Trophoblast cell (in vitro differentiated cells and primary cell): Measurements from ENCODE around the gene SPDYE6.
"Not testable (repeated sequence)": the region's sequence is repeated elsewhere in the genome, so short reads cannot be mapped to it uniquely, and the experiment has no call there.

Source experiments
- DNase-seq, 2 donors: peaks; one replicate each; pipeline ENCODE4 v3.0.0-alpha.2; 2016
- H2AFZ ChIP-seq: 2 replicates; pipeline ENCODE4 v1.6.1; 2013; ENCODE audit warnings: low read length, moderate library complexity, mild to moderate bottlenecking; ENCODE audit not compliant: insufficient read depth, poor library complexity
- H2AK5ac ChIP-seq: 2 replicates; pipeline ENCODE4 v1.6.1; 2013; ENCODE audit warnings: mild to moderate bottlenecking, low read length
- H2BK120ac ChIP-seq: 2 replicates; pipeline ENCODE4 v1.6.1; 2013; ENCODE audit warnings: low read length, mild to moderate bottlenecking, moderate library complexity; ENCODE audit not compliant: insufficient read depth, poor library complexity
- H2BK12ac ChIP-seq: 2 replicates; pipeline ENCODE4 v1.6.1; 2013; ENCODE audit warnings: mild to moderate bottlenecking, low read length, moderate library complexity
- H2BK5ac ChIP-seq: 2 replicates; pipeline ENCODE4 v1.6.1; 2013; ENCODE audit warnings: low read length, low read depth, moderate library complexity, mild to moderate bottlenecking; ENCODE audit not compliant: poor library complexity
- H3K14ac ChIP-seq: 2 replicates; pipeline ENCODE4 v1.6.1; 2013; ENCODE audit warnings: mild to moderate bottlenecking, low read length
- H3K18ac ChIP-seq: 2 replicates; pipeline ENCODE4 v1.6.1; 2013; ENCODE audit warnings: mild to moderate bottlenecking, low read length
- H3K23ac ChIP-seq: 2 replicates; pipeline ENCODE4 v1.6.1; 2013; ENCODE audit warnings: low read length
- H3K27ac ChIP-seq: 2 replicates; pipeline ENCODE4 v1.5.1; 2013; ENCODE audit warnings: low read depth, mild to moderate bottlenecking, inconsistent platforms, low read length, moderate library complexity
- H3K27me3 ChIP-seq: 2 replicates; pipeline ENCODE4 v1.6.1; 2013; ENCODE audit warnings: inconsistent platforms, mild to moderate bottlenecking, low read length, moderate library complexity; ENCODE audit not compliant: insufficient read depth
- H3K36me3 ChIP-seq, 2 experiments: 1 replicate in 1 of 2; 2 replicates in 1 of 2; pipeline ENCODE4 v1.6.1; 2013; ENCODE audit warnings: low read length in 2 of 2, mild to moderate bottlenecking in 2 of 2, moderate library complexity in 1 of 2; ENCODE audit not compliant: insufficient read depth in 2 of 2, control insufficient read depth in 1 of 2
- H3K4ac ChIP-seq: 2 replicates; pipeline ENCODE4 v1.6.1; 2013; ENCODE audit warnings: low read depth, mild to moderate bottlenecking, low read length, moderate library complexity
- H3K4me1 ChIP-seq, 2 experiments: 1 replicate in 1 of 2; 2 replicates in 1 of 2; pipeline ENCODE4 v1.6.1; 2013; ENCODE audit warnings: low read length in 2 of 2, mild to moderate bottlenecking in 2 of 2, moderate library complexity in 1 of 2; ENCODE audit not compliant: insufficient read depth in 2 of 2, control insufficient read depth in 1 of 2
- H3K4me2 ChIP-seq: 2 replicates; pipeline ENCODE4 v1.6.1; 2013; ENCODE audit warnings: inconsistent platforms, mild to moderate bottlenecking, low read length, moderate library complexity
- H3K4me3 ChIP-seq: 2 replicates; pipeline ENCODE4 v1.5.1; 2013; ENCODE audit warnings: mild to moderate bottlenecking, low read depth, low read length, inconsistent platforms
- H3K79me1 ChIP-seq: one replicate; pipeline ENCODE4 v1.6.1; 2013; ENCODE audit warnings: low read length
- H3K79me2 ChIP-seq: 2 replicates; pipeline ENCODE4 v1.6.1; 2013; ENCODE audit warnings: low read length, mild to moderate bottlenecking; ENCODE audit not compliant: control insufficient read depth, insufficient read depth, poor library complexity
- H3K9ac ChIP-seq: 2 replicates; pipeline ENCODE4 v1.6.1; 2013; ENCODE audit warnings: mild to moderate bottlenecking, low read length
- H3K9me3 ChIP-seq: 2 replicates; pipeline ENCODE4 v1.6.1; 2013; ENCODE audit warnings: low read depth, mild to moderate bottlenecking, control low read depth, inconsistent platforms, low read length; ENCODE audit not compliant: insufficient read depth
- H4K12ac ChIP-seq: 2 replicates; pipeline ENCODE4 v1.6.1; 2013; ENCODE audit warnings: low read depth, mild to moderate bottlenecking, low read length, moderate library complexity
- H4K8ac ChIP-seq: 2 replicates; pipeline ENCODE4 v1.6.1; 2013; ENCODE audit warnings: low read depth, mild to moderate bottlenecking, low read length, moderate library complexity
- H4K91ac ChIP-seq: one replicate; pipeline ENCODE4 v1.6.1; 2013; ENCODE audit warnings: low read depth, mild to moderate bottlenecking, low read length, moderate library complexity
- WGBS: extraction: QIAGEN DNeasy Blood & Tissue Kit; methylation state at CpG from one replicate; pipeline ENCODE4 v1.1.7; 2013; ENCODE audit warnings: missing lambda C conversion rate; ENCODE audit not compliant: insufficient read length, insufficient coverage; ENCODE audit errors: extremely low coverage; 5-methylcytosine and 5-hydroxymethylcytosine counted together

SPDYE6 gene

GRCh38 chr7:102329366-102329765 is 26.9 kb downstream of the SPDYE6 start:
- WGBS = no CpG with 5 or more reads among the region's 9 CpGs

GRCh38 chr7:102328863-102329262 is 27.4 kb downstream of the SPDYE6 start:
- not testable (repeated sequence) for H3K79me2 ChIP-seq, H4K91ac ChIP-seq, H3K4ac ChIP-seq, H3K79me1 ChIP-seq, H2AK5ac ChIP-seq, H3K9ac ChIP-seq, H4K12ac ChIP-seq, H3K18ac ChIP-seq, H3K14ac ChIP-seq, H2BK5ac ChIP-seq, H3K36me3 ChIP-seq, H4K8ac ChIP-seq, H2BK12ac ChIP-seq, H3K27me3 ChIP-seq, H3K4me3 ChIP-seq, H3K27ac ChIP-seq, H3K4me1 ChIP-seq, H2AFZ ChIP-seq, H3K9me3 ChIP-seq, DNase-seq, H3K23ac ChIP-seq, H2BK120ac ChIP-seq, H3K4me2 ChIP-seq
- no CpG with 5 or more reads among the region's 5 CpGs for WGBS

More at GRCh38 chr7:102329366-102329765, 26.9 kb downstream of the SPDYE6 start:
- H2AFZ ChIP-seq, H3K4me1 ChIP-seq, H4K12ac ChIP-seq, DNase-seq, H3K27me3 ChIP-seq, H3K36me3 ChIP-seq, H3K4me3 ChIP-seq, H3K79me2 ChIP-seq, H3K9ac ChIP-seq, H2BK120ac ChIP-seq, H2AK5ac ChIP-seq, H3K4ac ChIP-seq, H3K4me2 ChIP-seq, H4K8ac ChIP-seq, H3K23ac ChIP-seq, H3K79me1 ChIP-seq, H3K9me3 ChIP-seq, H2BK5ac ChIP-seq, H3K14ac ChIP-seq, H3K18ac ChIP-seq, H4K91ac ChIP-seq, H3K27ac ChIP-seq, H2BK12ac ChIP-seq: not testable (repeated sequence)

- H2BK120ac ChIP-seq, H3K14ac ChIP-seq, H3K18ac ChIP-seq, H3K36me3 ChIP-seq, H3K27me3 ChIP-seq, H3K4ac ChIP-seq, H3K27ac ChIP-seq, H3K9ac ChIP-seq, H2AK5ac ChIP-seq, H4K8ac ChIP-seq, H3K4me2 ChIP-seq, DNase-seq, H2BK12ac ChIP-seq, H4K91ac ChIP-seq, H3K79me1 ChIP-seq, H2AFZ ChIP-seq, H3K4me3 ChIP-seq, H3K79me2 ChIP-seq, H3K4me1 ChIP-seq, H4K12ac ChIP-seq, H2BK5ac ChIP-seq, H3K9me3 ChIP-seq, H3K23ac ChIP-seq: not testable (repeated sequence)
- WGBS = no CpG with 5 or more reads among the region's 6 CpGs
Observed at GRCh38 chr7:102327183-102327582, 29.1 kb downstream of the SPDYE6 start.

GRCh38 chr7:102326157-102326889 is 29.9 kb downstream of the SPDYE6 start:
- Histone ChIP-seq H2BK5ac (no peak overlapping the region), H3K18ac (no peak overlapping the region), H3K23ac (no peak overlapping the region), H2BK12ac (no peak overlapping the region), H2AFZ (no peak overlapping the region), H3K79me1 (peaks cover 6% of the 10 kb centered on the region), H2BK120ac (no peak overlapping the region), H4K12ac (no peak overlapping the region), H3K4me2 (no peak overlapping the region), H3K27ac (no peak overlapping the region), H3K79me2 (no peaks in the 10 kb centered on the region), H3K9ac (no peak overlapping the region), H4K91ac (no peak overlapping the region), H3K4ac (no peak overlapping the region), H3K14ac (no peak overlapping the region), H3K9me3 (no peaks in the 10 kb centered on the region), H2AK5ac (no peak overlapping the region), H3K4me1 (peaks cover 10% of the 10 kb centered on the region in 2 experiments), H3K4me3 (no peak overlapping the region), H4K8ac (no peak overlapping the region), H3K36me3 (peaks cover 0 to 4% of the 10 kb centered on the region in 2 experiments), H3K27me3 (no peaks in the 10 kb centered on the region)
- DNase-seq = no peak
- no CpG with 5 or more reads among the region's 11 CpGs for WGBS
